Skin of body (tissue), 2 donors: ENCODE data around the gene UHRF1. TPM values are rescaled to one million over a fixed set of nuclear protein-coding genes. Genes with fewer than 3 reads are reported as not detected.
"Not testable (repeated sequence)": the region's sequence is repeated elsewhere in the genome, so short reads cannot be mapped to it uniquely, and the experiment has no call there.

Experiments used
- DNase-seq: peaks from one replicate; lab custom pipeline; 2025; lab: John Stamatoyannopoulos, UW
- total RNA-seq: library from RNA; depleted of rRNA; stranded (reverse); fragments of >200 nt; gene quantifications from one replicate; pipeline ENCODE4 v1.2.3, GENCODE V29; 2014

UHRF1 gene
- total RNA-seq, 1 donor from 2014 or later = 14.5 TPM

DNA sequence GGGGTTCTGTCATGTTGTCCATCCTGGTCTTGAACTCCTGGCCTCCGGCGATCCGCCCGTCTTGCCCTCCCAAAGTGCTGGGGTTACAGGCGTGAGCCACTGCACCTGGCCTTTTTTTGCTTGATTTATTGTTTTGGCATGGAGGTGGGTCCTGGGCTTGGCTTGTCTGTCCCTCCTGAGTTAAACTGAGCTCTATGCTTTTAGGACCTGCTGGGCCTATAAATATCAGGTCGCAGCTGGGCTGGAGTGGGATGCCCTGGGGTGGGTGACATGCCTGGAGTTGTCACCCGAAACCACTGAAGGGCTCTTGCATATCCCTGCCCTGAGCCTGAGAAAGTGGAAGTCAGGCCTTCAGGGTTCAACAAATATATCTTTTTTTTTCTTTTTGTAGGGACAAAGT lies 12.2 kb upstream of the UHRF1 start:
- no peak for DNase-seq

DNA sequence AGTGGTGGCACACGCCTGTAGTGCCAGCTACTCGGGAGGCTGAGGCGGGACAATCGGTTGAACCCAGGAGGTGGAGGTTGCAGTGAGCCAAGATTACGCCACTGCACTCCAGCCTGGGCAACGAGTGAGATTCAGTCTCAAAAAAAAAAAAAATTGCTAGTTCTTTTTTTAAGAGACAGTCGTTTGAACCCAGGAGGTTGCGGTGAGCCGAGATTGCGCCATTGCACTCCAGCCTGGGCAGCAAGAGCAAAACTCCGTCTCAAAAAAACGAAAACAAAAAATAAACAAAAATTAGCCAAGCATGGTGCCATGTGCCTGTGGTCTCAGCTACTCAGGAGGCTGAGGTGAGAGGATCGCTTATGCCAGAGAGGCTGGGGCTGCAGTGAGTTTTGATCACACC lies 8.4 kb upstream of the UHRF1 start:
- not testable (repeated sequence) for DNase-seq

GRCh38 chr19:4902796-4903195 lies 6.5 kb upstream of the UHRF1 start, which contains the start of gene ARRDC5:
Gene ARRDC5 (minus strand): TSS chr19:4902896. CDS start chr19:4902825, 71 bp downstream.
- DNase-seq = no peak

DNA sequence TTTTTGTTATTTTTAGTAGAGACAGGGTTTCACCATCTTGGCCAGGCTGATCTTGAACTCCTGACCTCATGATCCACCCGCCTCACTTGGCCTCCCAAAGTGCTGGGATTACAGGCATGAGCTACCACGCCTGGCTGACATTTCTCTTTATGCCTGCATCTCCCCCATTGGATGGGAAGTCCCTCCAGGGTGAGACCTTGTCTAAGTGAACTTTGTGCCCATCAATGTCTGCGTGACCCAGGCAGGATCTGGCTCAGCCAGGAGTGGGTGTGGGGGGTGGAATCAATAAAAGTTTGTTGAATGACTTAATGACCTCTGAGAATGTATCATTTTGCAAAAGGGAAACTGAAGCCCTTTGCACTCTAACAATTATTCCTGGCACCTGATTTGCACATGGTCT lies 4.8 kb upstream of the UHRF1 start:
- no peak for DNase-seq

DNA sequence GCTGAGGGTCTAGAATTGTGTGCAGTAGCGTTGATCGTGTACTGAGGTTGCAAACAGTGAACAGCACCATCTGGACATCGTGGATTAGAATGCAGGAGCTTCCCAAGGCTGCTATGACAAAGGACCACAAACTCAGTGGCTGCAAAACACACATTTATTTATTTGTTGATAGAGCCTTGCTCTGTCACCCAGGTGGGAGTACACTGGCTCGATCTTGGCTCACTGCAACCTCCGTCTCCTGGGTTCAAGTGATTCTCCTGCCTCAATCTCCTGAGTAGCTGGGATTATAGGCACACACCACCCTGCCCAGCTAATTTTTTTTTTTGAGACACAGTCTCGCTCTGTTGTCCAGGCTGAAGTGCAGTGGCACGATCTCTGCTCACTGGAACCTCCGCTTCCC lies 2.3 kb upstream of the UHRF1 start:
- no peak for DNase-seq

GRCh38 chr19:4908360-4908759 lies 941 bp upstream of the UHRF1 start:
- no peak for DNase-seq

DNA sequence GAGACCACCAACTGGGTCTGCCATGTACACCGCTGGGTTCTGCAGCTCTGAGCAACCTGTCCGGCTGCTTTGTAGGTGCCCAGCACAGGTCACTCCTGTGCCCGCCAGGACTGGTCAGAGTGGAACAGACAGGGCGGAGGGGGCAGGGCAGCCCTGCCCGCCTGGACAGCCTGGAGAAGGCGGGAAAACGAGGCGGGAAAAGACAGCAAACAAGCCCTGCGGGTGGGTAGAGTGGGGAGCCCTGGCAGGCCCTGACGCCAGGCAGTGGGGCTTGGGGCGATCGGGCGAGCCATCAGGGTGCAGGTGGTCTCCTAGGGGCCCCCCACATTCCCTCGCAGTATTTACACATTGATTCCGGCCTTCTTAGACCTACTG lies 533 bp upstream of the UHRF1 start:
- DNase-seq = no peak

DNA sequence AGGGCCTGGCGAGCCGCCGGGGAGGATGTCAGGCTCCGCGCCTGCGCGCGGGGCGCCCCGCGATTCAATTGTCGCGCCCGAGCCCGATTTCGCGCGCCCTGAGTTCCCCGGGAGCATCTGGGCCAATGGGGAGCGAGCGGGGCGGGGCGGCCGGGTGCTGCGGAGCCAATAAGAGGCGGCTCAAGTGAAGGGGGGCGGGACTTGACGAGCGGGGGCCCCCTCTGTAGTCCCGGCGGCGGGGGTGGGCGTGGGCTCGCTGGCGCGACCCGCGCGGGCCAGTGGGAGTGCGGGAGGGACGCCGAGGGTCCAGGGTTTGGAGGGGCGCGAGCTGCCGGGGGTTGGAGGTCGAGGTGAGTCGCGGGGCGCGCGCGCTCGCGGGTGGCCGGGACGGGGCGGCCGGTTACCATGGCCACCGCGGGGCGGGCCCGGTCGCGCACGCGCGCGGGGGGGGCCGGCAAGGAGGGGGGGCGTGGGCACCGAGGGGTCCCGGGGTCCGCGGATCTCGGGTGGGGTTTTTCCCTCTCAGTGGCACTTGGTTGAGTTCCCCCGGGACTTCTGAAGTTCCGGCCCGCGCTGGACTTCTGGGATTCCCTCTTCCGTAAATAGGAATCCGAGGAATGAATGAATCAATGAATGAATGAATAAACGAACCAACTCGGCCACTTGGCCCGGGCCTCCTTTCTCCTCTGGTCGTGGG lies 744 bp downstream of the UHRF1 start:
- peak; percentile 83 for DNase-seq

- DNase-seq = no peak
Observed at GRCh38 chr19:4910594-4911281, 1.4 kb downstream of the UHRF1 start.

- DNase-seq = no peak
Observed at GRCh38 chr19:4911314-4911713, 2.0 kb downstream of the UHRF1 start.

- DNase-seq = peak; percentile 61
Observed at GRCh38 chr19:4911786-4912672, 2.7 kb downstream of the UHRF1 start.

DNA sequence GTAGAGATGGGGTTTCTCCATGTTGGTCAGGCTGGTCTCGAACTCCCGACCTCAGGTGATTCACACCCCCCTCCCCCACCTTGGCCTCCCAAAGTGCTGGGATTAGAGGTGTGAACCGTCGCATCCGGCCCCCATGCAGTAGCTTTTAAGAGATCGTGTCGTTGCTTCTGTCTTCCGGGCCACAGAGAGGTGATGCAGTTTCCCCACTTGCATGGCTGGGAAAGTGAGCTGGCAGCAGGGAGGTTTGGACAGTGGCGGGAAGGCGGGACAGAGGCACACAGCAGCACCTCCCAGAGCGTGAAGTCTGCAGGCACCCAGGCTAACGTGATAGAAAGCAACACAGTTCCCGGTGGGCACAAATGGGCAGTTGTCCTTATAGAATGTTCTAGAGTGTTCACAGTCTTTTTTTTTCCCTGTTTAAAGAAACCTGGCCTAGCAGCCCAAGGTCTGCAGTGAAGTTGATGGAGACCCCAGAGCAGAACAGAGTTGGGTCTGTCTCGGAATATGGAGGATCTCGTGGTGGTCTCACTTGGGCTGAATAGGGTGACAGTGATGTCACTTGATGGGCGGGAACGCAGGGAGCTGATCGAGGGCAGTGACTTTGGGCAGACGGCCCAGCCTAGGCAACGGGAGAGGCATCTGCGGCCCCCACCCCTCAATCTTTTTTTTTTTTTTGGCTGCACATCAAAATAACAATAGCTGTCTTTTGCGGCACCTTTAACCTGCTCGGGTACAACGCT lies 4.9 kb downstream of the UHRF1 start:
- DNase-seq = no peak

DNA sequence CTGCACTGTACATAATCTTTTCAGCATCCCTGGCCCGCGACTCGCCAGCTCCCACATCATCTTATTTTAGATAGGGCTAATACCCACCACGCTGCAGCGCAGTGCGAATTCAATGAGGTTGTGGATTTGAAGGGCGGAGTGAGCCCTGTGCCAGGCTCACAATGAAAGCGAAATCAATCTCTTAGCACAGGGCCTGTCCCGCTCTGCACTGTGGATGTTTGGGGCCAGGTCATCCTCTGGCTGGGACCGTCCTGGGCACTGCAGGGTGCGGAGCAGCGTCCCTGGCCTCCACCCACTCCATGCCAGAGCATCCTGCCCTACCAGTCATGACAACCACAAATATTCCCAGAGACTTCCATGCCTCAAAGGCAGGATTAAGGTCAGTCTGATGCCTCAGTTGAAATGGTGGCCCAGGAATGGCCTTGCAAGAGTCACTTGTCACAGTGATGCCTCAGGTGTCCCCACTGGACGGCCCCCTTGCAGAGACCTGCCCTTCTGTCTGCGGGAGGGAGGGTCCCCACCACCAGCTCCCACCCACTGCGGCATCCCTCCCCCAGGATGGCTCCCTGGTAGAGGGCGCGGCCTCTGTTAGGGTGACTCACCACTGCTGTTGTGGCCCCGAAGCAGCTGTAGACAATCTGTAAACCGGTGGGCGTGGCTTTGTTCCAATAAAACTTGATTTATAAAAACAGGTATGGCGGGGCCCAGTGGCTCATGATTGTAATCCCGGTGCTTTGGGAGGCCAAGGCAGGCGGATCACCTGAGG lies 5.6 kb downstream of the UHRF1 start:
- DNase-seq = no peak

DNA sequence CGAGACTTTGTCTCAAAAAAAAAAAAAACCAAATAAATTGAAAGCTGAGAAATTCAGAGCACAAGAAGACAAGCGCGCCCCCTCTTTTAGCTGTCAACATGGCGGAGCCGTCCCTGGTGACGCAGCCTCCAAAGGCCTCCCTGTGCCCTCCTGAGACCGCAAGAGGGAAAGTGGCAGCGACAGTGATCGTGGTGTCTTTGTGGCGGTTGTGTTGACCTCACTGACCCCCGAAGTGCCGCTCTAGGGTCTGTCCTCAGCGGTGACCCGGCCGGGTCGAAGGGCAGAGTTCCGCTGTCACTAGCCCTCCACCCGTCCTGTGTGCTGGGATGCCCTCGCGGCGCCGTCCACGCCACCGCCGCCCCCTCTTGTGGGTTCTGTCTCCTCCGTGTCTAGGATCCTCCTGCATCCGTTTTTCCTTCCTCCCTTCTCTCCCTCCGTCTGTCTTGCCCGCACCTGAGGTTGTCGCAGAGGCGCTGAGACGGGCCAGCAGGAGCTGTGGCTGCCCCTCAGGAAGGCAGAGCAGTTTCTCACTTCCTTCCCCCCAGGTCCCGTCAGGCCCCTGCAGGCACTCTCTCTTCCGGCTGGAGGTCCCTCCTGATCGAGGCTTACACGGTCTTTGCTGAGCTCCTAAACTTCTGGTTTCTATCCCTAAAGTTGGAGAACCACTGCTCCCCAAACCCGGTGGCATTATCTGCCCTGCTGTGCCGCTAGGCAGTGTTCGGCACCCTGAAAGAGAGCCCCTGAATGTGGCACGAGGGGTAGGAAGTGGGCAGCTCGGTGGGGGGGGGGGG lies 7.2 kb downstream of the UHRF1 start:
- DNase-seq = no peak

- no peak for DNase-seq
Observed at GRCh38 chr19:4922530-4923275, 13.4 kb downstream of the UHRF1 start.

- no peak for DNase-seq
Observed at GRCh38 chr19:4923276-4923747, 14.0 kb downstream of the UHRF1 start.

- no peak for DNase-seq
Observed at GRCh38 chr19:4929186-4929585, 19.9 kb downstream of the UHRF1 start.

DNA sequence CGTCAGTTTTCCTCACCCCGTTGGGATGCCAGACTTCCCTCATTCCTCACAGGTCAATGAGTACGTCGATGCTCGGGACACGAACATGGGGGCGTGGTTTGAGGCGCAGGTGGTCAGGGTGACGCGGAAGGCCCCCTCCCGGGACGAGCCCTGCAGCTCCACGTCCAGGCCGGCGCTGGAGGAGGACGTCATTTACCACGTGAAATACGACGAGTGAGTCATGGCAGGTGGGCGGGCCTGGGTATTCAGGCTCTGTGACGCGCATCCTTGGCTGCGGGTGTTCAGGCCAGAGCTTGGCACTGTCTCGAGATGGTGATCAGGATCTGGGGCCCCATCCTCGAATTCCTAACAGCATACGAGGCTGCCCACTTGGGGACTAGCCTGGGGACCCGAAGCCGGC lies 21.4 kb downstream of the UHRF1 start:
- DNase-seq = no peak

DNA sequence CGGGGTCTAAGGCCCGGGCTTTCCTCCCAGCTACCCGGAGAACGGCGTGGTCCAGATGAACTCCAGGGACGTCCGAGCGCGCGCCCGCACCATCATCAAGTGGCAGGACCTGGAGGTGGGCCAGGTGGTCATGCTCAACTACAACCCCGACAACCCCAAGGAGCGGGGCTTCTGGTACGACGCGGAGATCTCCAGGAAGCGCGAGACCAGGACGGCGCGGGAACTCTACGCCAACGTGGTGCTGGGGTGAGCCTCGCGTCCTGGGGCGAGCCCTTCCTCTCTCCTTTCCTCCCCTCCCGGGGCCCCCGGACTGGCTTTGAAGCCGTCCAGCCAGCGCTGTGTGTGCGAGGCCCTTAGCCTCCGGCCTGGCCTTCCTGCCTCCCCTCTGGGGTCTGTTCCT lies 23.4 kb downstream of the UHRF1 start:
- no peak for DNase-seq
